ENCODE data around the gene HSD11B2. TPM values are rescaled to one million over a fixed set of nuclear protein-coding genes. Genes with fewer than 3 reads are reported as not detected.
A peak's percentile ranks its signal among the peaks of the same experiment; 100 is the strongest.

HSD11B2 gene
- total RNA-seq, 1 experiment from 2014 or later = 0.77 TPM

GRCh38 chr16:67426950-67427349 is 4.0 kb upstream of the HSD11B2 start:
- in situ Hi-C loops (cut with HindIII; ENCODE audit: low pct_unique_long_range_greater_than_20kb, low sequenced_read_pairs) = no loop called here
- Histone ChIP-seq H3K4me3 (ENCODE audit: low read depth in 2 of 2, low read length in 2 of 2) (no peak overlapping the region), H3K36me3 (ENCODE audit: control insufficient read depth, insufficient read depth, low read length) (no peaks in the 10 kb centered on the region), H3K27me3 (ENCODE audit: control insufficient read depth, insufficient read depth, low read length) (no peaks in the 10 kb centered on the region; the same call in 1 of the 2 replicates), H3K9me3 (ENCODE audit: control insufficient read depth, insufficient read depth, low read depth, low read length) (no peaks in the 10 kb centered on the region), H3K27ac (ENCODE audit: low read length) (no peak overlapping the region), H3K4me1 (ENCODE audit: control insufficient read depth, insufficient read depth, low read length) (peaks cover 2% of the 10 kb centered on the region; the same call in 1 of the 2 replicates)
- ATAC-seq (no peak), DNase-seq (ENCODE audit: low read depth, low spot score) (no peak)
- TF ChIP-seq REST (IDR thresholded peaks at IDR 0.05; ENCODE audit: insufficient read depth in 1 of 2, low read depth in 2 of 2, low read length in 1 of 2) (no peak), SIN3A (IDR thresholded peaks at IDR 0.05; ENCODE audit: borderline replicate concordance, insufficient read depth, low read depth, low read length) (no peak)
- intact Hi-C loops (cut with micrococcal nuclease; ENCODE audit: unreplicated experiment) = no loop called here
- BruUV-seq (replicated peaks) = no TSS peak
- ChIA-PET CTCF (interaction anchor here (0.6 to 1.6 kb wide), 4 partner anchors 21 to 657 kb away, joined by 4 to 9 read pairs (median 6); partner anchors contain the start of gene ATP6V0D1), POLR2A (no interaction called here)

- in situ Hi-C loops (cut with HindIII; ENCODE audit: low pct_unique_long_range_greater_than_20kb, low sequenced_read_pairs) (no loop called here), intact Hi-C loops (cut with micrococcal nuclease; ENCODE audit: unreplicated experiment) (loop anchor here (2.0 kb wide), 1 partner anchor 37 kb away; no protein-coding TSS in a partner anchor)
- TF ChIP-seq CTCF (IDR thresholded peaks at IDR 0.05) (peak; percentile 90), REST (IDR thresholded peaks at IDR 0.05; ENCODE audit: insufficient read depth in 1 of 2, low read depth in 2 of 2, low read length in 1 of 2) (no peak), POLR2AphosphoS5 (IDR thresholded peaks at IDR 0.05; ENCODE audit: low read depth, low read length) (no peak)
- H3K27ac ChIP-seq (ENCODE audit: low read length) = no peak overlapping the region
- DNase-seq (ENCODE audit: low read depth, low spot score) (peak; percentile 28), ATAC-seq (peak; percentile 70)
- BruUV-seq (replicated peaks) = no TSS peak
- CTCF ChIA-PET = interaction anchor here (0.5 to 1.6 kb wide), 11 partner anchors 15 to 168 kb away, joined by 3 to 7 read pairs (median 3); partner anchors contain the start of gene ATP6V0D1
- H3K4me1 ChIP-seq (ENCODE audit: control insufficient read depth, insufficient read depth, low read length) = peaks cover 2% of the 10 kb centered on the region; the same call in 1 of the 2 replicates
- H3K9me3 ChIP-seq (ENCODE audit: control insufficient read depth, insufficient read depth, low read depth, low read length) = no peaks in the 10 kb centered on the region
- POLR2A ChIA-PET = no interaction called here
- H3K4me3 ChIP-seq (ENCODE audit: low read depth in 2 of 2, low read length in 2 of 2) = no peak overlapping the region
- no peaks in the 10 kb centered on the region for H3K36me3 ChIP-seq (ENCODE audit: control insufficient read depth, insufficient read depth, low read length)
- no peaks in the 10 kb centered on the region; the same call in 1 of the 2 replicates for H3K27me3 ChIP-seq (ENCODE audit: control insufficient read depth, insufficient read depth, low read length)
Observed at GRCh38 chr16:67428146-67428731, 2.7 kb upstream of the HSD11B2 start.
